Measurements from ENCODE around the gene LYSMD1.
"Not testable (repeated sequence)": the region's sequence is repeated elsewhere in the genome, so short reads cannot be mapped to it uniquely, and the experiment has no call there.

The LYSMD1 gene, protein sequence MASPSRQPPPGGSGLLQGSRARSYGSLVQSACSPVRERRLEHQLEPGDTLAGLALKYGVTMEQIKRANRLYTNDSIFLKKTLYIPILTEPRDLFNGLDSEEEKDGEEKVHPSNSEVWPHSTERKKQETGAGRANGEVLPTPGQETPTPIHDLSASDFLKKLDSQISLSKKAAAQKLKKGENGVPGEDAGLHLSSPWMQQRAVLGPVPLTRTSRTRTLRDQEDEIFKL

DNA sequence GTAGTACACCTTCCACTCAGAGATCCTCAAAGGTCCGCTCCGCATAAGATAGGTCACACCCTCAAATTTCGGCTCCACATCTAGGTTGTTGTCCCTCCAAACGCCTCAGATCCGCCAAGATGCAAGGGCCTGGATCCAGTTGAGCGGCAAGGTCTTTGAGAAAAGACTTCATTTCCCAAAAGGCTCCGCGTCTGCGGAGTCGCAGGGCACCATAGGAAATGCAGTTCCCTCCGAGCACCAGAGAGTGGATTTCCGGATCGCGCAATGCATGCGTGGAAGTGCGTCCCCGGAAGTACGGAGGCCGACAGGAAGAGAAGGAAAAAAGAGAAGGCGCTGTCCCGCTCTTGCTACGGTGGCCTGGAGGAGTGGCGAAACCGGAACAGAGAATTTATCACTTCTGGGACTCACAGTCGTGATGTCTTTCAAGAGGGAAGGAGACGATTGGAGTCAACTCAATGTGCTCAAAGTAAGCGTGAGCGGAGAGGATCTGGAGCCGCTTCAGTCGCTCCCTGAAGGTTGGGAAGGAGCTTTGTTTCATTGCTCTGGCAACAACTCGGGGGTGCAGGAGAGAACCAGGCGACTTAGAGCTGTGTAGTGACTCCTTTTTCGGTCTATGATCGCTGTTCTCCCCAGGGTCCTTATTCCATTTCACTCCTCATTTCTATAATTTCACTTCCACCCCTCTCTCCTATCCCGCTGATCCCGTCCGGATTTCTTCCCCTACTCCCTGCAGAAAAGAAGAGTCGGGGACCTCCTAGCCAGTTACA is at the start of gene LYSMD1, which contains the start of gene SCNM1:
Gene LYSMD1 (minus strand): TSS at position 165 of the 767 bp plus-strand sequence. CDS start 644 bp downstream, outside the sequence.
Gene SCNM1 (plus strand): TSS at position 407 of the 767 bp plus-strand sequence. CDS start 9 bp downstream, at position 416.
- peak; percentile 97 for DNase-seq (ENCODE audit: low spot score)

DNA sequence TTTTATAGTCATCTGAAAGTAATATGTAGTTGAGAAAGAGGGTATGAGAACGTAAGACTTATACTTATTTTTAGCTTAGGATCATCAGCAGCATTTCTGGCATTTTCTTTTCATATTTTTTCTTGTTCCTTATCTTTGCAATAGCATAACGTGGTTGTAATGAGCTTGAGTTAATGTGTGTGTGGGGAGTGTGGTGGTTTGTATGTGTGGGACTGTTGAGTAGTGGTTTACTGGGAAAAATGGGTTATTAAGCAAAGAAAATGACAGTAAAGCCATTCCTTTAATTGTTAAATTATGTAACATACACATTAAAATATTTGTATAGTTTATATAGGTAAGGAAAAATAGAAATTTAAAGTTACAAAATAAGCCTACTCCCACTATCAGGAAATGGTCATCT is 47.9 kb upstream of the LYSMD1 start:
- DNase-seq (ENCODE audit: low spot score): no peak

DNA sequence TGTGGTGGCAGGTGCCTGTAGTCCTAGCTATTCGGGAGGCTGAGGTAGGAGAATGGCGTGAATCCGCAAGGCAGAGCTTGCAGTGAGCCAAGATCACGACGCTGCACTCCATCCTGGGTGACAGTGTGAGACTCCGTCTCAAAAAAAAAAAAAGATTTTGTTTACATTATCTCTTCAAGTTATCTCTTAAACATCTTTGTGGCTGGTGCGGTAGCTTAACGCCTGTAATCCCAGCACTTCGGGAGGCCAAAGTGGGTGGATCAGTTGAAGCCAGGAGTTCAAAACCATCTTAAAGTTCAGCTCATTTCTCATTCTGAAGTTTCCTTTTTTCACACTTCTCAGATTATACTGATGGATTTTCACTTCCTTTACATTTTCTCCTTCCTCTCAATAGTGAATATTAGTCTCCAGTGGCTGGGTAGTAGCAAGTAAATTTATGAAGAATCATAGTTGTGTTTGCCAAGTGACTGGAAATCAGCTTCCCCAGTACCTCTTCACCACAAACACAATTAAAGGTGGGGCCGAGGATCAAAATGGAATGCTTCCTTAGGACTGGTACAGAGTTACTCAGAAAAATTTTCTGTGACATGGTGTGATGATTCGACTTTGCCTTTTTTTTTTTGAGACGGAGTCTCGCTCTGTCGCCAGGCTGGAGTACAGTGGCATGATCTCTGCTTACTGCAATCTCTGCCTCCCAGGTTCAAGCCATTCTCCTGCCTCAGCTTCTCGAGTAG is 46.4 kb upstream of the LYSMD1 start:
- DNase-seq (ENCODE audit: low spot score): no peak

DNA sequence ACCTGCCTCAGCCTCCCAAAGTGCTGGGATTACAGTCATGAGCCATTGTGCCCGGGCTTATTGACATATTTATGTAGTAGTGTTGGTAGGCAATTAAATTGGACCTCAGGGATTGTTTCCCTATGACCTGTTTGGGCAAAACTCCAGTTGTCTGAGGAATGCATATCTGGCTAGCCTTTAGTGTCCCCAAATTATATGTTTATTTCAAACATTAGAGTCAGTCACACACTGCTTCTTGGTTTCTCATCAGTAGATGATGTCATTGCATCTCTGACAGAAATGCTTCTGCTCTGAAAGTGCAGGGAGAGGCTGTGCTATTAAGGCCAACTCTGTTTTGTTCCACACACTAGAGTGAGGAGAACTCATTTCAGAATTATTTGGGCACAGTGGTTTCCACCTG is 45.1 kb upstream of the LYSMD1 start:
- no peak for DNase-seq (ENCODE audit: low spot score)

DNA sequence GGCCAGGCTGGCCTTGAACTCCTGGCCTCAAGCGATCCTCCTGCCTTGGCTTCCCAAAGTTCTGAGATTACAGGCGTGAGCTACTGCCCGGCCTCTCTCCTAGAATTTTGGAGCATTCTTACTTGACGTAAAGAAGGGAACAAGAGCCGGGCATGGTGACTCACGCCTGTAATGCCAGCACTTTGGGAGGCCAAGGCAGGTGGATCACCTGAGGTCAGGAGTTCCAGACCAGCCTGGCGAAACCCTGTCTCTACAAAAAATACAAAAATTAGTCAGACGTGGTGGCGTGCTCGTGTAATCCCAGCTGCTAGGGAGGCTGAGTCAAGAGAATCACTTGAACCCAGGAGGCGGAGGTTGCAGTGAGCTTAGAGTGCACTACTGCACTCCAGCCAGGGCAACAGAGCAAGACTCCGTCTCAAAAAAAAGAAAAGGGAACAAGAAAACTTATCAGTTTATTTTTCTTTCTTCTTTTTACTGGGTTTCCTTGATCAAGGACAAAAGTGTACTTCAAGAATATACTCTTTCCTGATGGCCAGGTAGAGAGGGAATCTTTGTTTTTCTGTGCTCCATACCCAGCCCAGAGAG is 39.8 kb upstream of the LYSMD1 start:
- DNase-seq (ENCODE audit: low spot score): not testable (repeated sequence)

DNA sequence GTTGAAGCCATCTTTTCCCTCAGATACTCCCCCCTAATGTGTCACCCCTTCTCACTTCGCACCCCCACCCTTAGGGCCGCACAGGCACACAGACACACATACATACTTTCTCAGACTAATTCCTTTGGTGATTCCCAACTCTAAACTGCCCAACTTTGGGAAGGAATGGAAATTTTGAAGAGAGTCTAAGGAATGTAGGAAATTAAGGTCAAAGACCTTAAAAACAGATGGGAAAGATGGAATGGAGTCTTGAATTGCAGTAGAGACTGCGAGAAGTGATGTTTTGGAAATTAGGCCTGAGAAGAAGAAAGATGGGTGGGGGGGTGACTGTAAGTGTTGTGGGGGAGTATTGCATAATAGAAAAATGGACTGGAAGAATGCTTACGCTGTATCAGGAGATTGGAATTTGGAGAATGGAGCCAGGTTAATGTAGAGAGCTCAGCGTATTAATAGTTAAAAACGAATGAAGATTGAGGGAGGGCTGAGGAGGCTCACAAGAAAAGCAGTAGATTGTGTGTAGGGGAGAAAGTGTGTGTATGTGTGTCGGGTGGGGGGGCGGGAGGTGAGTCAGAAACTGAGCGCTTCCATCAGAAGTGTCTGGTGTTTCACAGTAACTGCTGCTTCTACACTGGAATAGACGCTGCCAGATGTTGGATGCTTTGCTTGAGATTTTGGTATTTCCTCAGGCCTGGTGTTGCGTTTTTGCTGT is 34.3 kb upstream of the LYSMD1 start:
- peak; percentile 30 for DNase-seq (ENCODE audit: low spot score)

DNA sequence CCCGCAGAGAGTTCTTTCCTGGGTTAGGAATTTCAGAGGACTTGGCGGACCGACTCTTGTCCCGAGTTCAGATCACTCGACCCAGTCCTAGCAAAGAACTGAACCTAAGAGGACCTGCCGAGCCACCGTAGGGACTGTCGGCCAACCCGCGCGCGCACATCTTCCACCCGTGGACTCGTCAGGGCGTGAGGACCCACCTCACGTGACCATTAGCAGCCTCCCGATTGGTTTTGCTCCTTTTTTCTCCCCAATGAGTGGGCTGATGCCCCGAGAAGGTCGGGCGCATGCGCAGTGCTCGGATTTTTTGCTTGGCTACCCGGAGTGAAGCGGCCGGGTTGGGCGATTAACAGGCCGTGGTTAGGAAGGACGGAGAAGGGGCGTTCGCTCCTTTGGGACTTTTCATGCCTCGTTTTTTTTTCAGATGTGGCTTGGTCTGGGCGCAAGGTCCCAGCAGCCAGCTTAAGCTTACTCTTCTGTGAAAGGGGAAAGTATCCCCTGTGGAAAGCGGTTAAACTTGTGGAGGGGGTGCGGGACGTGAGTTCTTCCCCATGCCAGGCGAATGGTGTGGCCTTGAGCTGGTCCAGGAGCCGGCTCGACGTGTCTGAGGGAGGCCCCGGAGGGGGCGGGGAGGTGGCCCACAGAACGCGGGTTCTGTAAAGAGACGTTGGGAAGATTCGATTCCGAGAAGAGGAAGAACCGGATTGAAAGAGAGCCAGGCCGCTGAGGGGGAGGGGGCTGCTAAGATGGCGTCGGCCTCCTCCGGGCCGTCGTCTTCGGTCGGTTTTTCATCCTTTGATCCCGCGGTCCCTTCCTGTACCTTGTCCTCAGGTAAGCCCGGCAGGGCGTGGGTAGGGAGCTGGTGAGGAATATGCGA is 32.8 kb upstream of the LYSMD1 start, which contains the start of gene PIP5K1A:
Gene PIP5K1A (plus strand): TSS at position 299 of the 874 bp plus-strand sequence. CDS start 445 bp downstream, at position 744.
- peak; percentile 100 for DNase-seq (ENCODE audit: low spot score)

DNA sequence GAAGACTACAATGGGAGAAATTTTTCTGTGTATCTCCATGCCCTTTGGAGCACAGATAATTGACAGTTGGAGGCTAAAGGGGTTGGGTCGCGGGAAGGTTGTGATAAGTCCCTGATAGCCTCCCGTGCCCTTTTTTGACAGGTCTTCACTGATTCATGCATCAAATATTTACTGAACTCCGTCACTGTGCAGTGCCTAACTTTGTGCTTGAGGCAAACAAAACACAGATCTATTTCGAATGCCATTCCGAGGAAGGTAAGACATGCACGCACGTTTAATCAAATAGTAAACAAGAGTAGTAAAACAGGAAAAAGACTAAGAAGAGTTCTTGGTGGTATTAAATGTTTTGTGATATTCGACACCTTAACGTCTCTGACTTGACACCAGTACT is 32.2 kb upstream of the LYSMD1 start:
- no peak for DNase-seq (ENCODE audit: low spot score)

DNA sequence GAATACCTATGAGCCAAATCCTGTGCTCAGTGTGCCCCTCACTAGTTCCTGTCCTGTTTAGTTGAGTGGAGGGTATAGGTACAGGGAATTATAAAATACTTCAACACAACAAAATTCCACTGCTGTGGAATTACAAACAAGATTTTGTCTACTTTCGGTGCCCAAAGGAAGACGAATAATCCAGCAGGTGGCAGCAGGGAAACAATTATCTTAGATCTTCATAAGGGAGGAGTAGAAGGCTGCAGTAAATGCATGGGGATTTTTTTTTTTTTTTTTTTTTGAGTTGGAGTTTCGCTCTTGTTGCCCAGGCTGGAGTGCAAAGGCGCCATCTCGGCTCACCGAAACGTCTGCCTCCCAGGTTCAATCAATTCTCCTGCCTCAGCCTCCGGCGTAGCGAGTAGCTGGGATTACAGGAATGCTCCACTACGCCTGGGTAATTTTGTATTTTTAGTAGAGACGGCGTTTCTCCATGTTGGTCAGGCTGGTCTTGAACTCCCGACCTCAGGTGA is 30.6 kb upstream of the LYSMD1 start:
- peak; percentile 80 for DNase-seq (ENCODE audit: low spot score)

DNA sequence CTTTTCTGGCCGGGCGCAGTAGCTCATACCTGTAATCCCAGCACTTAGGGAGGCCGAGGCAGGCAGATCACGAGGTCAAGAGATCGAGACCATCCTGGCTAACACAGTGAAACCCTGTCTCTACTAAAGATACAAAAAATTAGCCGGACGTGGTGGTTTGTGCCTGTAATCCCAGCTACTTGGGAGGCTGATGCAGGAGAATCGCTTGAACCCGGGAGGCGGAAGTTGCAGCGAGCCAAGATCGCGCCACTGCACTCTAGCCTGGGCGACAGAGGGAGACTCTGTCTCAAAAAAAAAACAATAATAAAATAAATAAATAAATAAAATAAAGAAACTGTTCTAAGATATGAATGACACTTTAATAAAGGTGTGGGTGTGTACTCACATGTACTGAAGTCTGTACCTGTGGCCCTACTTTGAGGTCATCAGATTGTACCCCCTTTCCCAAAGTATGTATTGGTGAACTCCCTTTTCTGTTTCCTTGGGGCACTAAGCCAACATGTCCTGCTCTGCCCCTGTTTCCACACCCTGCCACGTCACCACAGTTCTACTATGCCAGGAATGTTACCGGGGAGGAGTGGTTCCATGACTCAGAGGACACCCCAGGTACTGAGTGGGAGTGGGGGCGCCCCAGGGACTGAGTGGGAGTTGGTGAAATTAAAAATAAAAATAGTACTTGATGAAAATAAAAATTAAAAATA is 29.3 kb upstream of the LYSMD1 start:
- DNase-seq (ENCODE audit: low spot score): peak; percentile 27

DNA sequence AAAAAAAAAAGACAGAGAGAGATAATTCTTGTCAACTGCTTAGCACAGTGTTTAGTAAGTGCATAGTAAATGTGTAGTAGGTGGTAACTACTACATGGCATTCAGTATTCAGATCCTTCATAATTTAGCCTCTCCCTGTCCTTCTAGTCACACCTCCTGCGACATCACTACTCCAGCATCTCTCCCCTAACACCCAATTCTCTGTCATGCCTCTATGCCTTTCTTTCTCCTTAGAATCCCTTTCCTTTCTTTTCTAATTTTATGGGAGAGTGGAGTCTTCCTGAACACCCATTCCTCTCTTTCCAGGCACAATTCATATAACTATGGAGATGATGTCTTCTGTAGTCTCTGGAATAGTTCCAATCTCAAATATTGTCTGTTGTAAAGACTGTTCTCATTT is 28.2 kb upstream of the LYSMD1 start:
- no peak for DNase-seq (ENCODE audit: low spot score)

DNA sequence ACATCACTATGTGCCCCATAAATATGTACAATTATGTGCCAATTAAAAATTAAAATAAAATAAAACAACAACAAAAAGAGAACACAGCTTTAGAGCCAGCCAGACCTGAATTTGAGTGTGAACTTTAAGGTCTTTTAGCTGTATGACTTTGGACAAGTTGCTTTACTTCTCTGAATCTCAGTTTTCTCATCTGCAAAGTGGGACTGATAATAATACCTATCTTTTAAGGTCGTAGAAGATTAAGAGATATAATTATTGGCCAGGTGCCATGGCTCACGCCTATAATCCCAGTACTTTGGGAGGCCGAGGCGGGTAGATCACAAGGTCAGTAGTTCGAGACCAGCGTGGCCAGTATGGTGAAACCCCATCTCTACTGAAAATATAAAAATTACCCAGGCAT is 27.6 kb upstream of the LYSMD1 start:
- DNase-seq (ENCODE audit: low spot score): no peak

DNA sequence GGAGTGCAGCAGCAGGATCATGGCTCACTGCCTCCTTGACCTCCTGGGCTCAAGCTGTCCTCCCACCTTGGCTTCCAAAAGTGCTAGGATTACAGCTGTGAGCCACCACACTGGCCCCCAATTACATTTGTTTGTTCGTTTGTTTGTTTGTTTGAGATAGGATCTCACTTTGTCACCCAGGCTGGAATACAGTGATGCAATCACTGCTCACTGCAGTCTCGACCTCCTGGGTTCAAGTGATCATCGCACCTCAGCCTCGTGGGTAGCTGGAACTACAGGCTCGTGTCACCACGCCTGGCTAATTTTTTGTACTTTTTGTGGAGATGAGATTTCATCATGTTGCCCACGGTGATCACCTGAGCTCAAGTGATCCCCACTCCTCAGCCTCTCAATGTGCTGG is 26.3 kb upstream of the LYSMD1 start:
- DNase-seq (ENCODE audit: low spot score): no peak

DNA sequence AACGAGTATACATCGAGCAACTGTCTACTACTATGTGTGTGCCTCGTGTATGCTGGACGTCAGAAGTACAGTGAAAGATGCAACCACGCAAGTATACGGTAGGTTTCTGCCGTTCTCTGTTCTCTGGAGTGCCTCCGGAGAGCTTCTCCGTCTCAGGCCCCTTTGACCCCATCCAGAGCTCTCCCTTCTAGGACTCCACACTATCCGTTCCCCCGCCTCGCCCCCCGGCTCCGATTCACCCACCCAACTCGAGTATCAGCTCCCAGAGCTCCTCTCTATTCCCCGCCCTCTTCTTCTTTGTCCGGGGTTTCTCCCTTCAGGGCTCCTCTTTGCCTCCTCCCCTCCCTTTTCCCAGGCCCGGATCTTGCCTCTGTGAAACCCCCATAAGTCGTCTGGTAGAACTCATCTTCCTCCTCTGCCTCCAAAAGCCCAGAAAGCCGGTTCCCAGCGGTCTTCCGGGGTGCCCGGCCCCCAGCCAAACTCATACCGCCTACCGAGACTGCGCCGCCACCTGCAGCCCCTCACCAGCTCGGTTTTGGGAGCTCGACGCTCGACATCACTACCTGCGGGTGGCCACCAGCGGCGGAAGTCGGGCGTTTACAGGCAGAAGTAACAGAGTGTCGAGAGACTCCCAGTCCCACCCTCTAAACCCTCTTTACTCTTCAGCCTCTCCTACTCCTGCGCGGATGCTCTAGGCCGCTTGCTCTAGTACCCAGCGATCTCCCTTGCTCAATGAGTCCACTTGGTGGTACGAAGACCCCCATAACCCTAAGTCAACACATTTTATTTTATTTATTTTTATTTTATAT is 24.1 kb upstream of the LYSMD1 start, which contains the start of gene VPS72:
Gene VPS72 (minus strand): TSS at position 561 of the 809 bp plus-strand sequence. CDS start 76 bp downstream, at position 485.
- DNase-seq (ENCODE audit: low spot score): peak; percentile 73

DNA sequence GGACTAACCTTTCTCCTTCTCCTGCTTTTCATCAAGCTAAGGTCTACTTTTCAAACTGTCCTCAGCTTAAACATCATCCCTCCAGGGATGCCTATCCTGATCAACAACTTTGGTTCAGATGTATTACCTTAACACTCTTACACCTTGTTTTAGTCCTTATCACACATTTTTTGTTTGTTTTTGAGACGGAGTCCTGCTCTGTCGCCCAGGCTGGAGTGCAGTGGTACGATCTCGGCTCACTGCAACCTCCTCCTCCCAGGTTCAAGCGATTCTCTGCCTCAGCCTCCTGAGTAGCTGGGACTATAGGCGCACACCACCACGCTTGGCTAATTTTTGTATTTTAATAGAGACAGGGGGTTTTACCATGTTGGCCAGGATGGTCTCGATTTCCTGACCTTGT is 23.0 kb upstream of the LYSMD1 start:
- not testable (repeated sequence) for DNase-seq (ENCODE audit: low spot score)

DNA sequence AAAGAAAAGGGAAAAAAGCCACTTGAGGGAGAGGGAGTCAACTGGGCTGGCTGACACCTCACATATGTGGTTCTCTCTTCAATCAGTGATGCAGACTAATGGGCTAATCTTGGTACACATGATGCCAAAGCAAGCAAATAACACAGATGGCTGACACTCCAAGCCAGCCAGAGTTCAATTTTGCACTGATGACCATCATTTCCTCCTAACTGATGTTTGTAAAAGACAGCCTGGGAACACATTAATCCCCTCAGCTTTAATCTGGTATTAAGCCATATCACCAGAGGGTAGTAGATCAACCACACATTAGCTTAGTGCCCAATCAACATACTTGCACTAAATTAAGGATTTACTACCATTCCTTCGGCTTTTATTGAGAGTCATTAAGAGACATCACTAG is 21.5 kb upstream of the LYSMD1 start:
- no peak for DNase-seq (ENCODE audit: low spot score)

DNA sequence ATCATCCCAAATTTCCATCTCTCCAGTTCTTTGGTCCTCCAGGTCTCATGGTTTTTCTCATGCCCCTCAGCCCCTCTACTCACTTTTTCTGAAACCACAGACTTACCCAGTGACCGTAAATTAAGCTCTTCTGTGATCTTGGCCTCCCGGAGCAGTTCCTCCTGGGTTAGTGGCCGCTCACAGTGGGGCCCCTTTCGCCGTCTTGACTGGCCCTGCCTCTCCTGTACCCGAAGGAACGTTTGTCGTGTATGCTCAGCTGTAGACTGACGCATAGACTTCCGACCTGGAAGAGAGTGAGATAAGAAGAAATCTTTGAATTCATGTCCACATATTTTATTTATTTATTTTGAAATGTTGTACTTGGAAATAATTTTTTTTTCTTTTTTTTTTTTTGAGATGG is 18.5 kb upstream of the LYSMD1 start:
- DNase-seq (ENCODE audit: low spot score): no peak

DNA sequence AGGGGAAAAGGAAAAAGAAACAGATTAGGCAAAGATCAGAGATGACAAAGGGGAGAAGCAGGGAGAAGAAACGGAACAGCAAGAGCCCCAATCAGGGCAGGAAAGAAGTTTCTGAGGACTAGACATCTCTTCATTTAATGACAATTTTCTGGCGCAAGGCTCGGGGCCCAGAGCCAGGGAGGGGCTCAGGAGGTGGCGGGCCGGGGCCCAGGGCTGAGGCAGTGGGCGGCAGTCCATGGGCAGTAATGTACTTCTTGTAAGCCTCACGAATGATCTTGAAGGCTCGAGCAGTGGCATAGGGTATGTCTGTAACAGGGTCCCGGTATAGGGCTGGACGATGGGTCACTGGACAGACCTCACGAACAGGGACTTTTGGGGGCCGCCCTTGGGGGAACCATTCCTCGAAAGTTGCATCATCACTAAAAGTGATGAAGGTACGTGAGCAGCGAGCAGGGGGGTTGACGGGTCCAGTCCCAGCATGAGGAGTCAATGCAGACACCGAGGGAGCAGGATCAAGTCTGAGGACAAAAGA is 10.9 kb upstream of the LYSMD1 start:
- no peak for DNase-seq (ENCODE audit: low spot score)

DNA sequence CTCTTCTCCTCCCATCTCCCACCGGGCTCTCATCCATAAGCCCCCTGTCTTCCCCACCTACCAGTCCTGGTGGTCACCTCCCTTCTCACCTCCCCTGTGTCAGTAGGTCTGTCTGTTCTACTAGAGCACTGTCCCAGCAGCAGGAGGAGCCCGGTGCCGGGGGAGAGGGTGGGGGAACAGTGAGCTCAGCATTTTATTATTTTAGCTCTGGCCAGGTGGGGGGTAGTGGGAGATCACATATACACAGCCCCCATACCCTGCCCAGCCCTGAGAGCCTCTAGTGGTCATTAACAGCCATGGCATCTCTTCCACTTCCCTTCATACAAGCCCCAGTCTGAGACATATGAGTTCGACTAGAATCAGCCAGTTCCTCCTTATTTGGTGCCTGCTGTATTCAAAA is 10.2 kb upstream of the LYSMD1 start, which contains the start of gene TMOD4:
Gene TMOD4 (minus strand): TSS at position 119 of the 400 bp plus-strand sequence. CDS start 1,106 bp downstream, outside the sequence.
- DNase-seq (ENCODE audit: low spot score): no peak
